ENCODE measurements around the gene PTPRG. TPM values are rescaled to one million over a fixed set of nuclear protein-coding genes. Genes with fewer than 3 reads are reported as not detected.

Gene PTPRG
- polyA plus RNA-seq, 3 donors, result not detected

DNA sequence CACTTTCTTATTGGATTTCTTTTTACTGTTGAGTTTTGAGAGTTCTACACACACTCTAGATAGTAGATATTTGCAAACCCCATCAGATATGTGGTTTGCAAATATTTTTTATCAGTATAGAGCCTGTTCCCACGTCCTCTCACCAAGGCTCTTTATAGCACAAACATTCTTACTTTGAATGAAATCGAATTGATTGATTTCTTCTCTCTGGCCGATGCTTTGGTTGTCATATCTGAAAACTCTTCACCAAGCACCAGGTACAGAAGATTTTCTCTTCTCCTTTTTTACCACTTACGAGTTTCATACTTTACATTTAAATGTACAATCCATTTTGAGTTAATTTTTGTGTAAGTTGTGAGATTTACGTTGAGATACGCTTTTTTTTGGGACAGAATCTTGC lies 163.4 kb downstream of the PTPRG start:
- WGBS (ENCODE audit: insufficient coverage), result no CpG with 5 or more reads among the region's 6 CpGs

DNA sequence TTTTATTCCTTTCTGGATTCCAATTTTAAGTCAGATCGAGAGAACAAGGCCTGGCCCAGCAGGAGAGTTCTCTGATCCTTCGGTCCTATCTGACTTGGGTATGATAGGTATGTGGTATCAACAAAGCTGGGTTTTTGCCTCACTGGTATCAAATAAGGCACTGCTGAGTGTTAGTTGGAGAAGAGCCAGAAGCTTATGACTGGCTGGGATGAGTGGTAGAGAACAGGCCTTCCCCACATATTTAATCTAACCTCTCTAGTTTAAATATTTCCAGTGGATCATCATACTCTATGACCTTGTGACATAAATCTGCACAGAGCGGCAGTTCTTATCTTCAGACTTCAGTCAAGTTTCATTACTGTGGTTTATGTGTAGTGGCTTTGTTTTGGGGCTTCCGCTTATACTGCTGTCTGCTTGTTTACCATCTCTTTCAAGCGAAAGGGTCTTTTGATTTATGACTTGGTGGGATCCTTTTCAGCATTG lies 164.5 kb downstream of the PTPRG start:
- intact Hi-C loops (cut with micrococcal nuclease), result no loop called here
- no peak overlapping the region for H3K27ac Mint-ChIP-seq
- H3K4me1 Mint-ChIP-seq, result no peaks in the 10 kb centered on the region
- Histone ChIP-seq H3K36me3 (replicated peaks in 1 of 2; ENCODE audit: control insufficient read depth in 1 of 2, insufficient read depth in 2 of 2, low read length in 2 of 2) (no peaks in the 10 kb centered on the region), H3K9ac (ENCODE audit: insufficient read depth, low read length, poor library complexity, severe bottlenecking) (no peak overlapping the region), H3K27ac (ENCODE audit: low read depth in 1 of 2, low read length in 2 of 2) (no peak overlapping the region), H3K9me3 (replicated peaks in 1 of 2; ENCODE audit: control insufficient read depth in 1 of 2, insufficient read depth in 1 of 2, low read length in 2 of 2) (peaks cover 2 to 5% of the 10 kb centered on the region in 2 donors), H3K79me2 (ENCODE audit: insufficient read depth, low read length) (no peaks in the 10 kb centered on the region), H3K27me3 (ENCODE audit: control insufficient read depth in 2 of 2, insufficient read depth in 2 of 2, low read length in 2 of 2) (no peaks in the 10 kb centered on the region), H3K4me3 (replicated peaks in 1 of 3; ENCODE audit: low read depth in 2 of 3, low read length in 3 of 3) (no peak overlapping the region), H2AFZ (ENCODE audit: insufficient read depth, low read depth, low read length, poor library complexity, severe bottlenecking) (no peak overlapping the region), H3K4me1 (ENCODE audit: control insufficient read depth in 1 of 2, insufficient read depth in 2 of 2, low read length in 2 of 2) (no peaks in the 10 kb centered on the region), H3K4me2 (replicated peaks; ENCODE audit: extremely low read depth, low read length, poor library complexity, severe bottlenecking) (no peak overlapping the region), H4K20me1 (ENCODE audit: insufficient read depth, low read length) (no peaks in the 10 kb centered on the region)
- DNase-seq, result no peak
- peaks cover 1 to 12% (median 6%) of the 10 kb centered on the region in 7 donors for H3K9me3 Mint-ChIP-seq
- H3K27me3 Mint-ChIP-seq (ENCODE audit: low read depth in 3 of 3), result peaks cover 0 to 3% (median 0%) of the 10 kb centered on the region in 3 donors
- H3K4me3 Mint-ChIP-seq, result no peak overlapping the region
- H3K36me3 Mint-ChIP-seq, result no peaks in the 10 kb centered on the region
- WGBS (ENCODE audit: insufficient coverage), result no CpG with 5 or more reads among the region's 5 CpGs
- TF ChIP-seq, protein P1, sequence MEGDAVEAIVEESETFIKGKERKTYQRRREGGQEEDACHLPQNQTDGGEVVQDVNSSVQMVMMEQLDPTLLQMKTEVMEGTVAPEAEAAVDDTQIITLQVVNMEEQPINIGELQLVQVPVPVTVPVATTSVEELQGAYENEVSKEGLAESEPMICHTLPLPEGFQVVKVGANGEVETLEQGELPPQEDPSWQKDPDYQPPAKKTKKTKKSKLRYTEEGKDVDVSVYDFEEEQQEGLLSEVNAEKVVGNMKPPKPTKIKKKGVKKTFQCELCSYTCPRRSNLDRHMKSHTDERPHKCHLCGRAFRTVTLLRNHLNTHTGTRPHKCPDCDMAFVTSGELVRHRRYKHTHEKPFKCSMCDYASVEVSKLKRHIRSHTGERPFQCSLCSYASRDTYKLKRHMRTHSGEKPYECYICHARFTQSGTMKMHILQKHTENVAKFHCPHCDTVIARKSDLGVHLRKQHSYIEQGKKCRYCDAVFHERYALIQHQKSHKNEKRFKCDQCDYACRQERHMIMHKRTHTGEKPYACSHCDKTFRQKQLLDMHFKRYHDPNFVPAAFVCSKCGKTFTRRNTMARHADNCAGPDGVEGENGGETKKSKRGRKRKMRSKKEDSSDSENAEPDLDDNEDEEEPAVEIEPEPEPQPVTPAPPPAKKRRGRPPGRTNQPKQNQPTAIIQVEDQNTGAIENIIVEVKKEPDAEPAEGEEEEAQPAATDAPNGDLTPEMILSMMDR (IDR thresholded peaks at IDR 0.05), result no peak

More for the DNA sequence above, 163.4 kb downstream of the PTPRG start:
- Histone ChIP-seq H3K4me3 (replicated peaks in 1 of 3; ENCODE audit: low read depth in 2 of 3, low read length in 3 of 3) (no peak overlapping the region), H3K9me3 (replicated peaks in 1 of 2; ENCODE audit: control insufficient read depth in 1 of 2, insufficient read depth in 1 of 2, low read length in 2 of 2) (peaks cover 2 to 5% of the 10 kb centered on the region in 2 donors), H3K9ac (ENCODE audit: insufficient read depth, low read length, poor library complexity, severe bottlenecking) (no peak overlapping the region), H3K4me2 (replicated peaks; ENCODE audit: extremely low read depth, low read length, poor library complexity, severe bottlenecking) (no peak overlapping the region), H3K79me2 (ENCODE audit: insufficient read depth, low read length) (no peaks in the 10 kb centered on the region), H3K27ac (ENCODE audit: low read depth in 1 of 2, low read length in 2 of 2) (no peak overlapping the region), H3K27me3 (ENCODE audit: control insufficient read depth in 2 of 2, insufficient read depth in 2 of 2, low read length in 2 of 2) (no peaks in the 10 kb centered on the region), H3K4me1 (ENCODE audit: control insufficient read depth in 1 of 2, insufficient read depth in 2 of 2, low read length in 2 of 2) (no peaks in the 10 kb centered on the region), H4K20me1 (ENCODE audit: insufficient read depth, low read length) (no peaks in the 10 kb centered on the region), H2AFZ (ENCODE audit: insufficient read depth, low read depth, low read length, poor library complexity, severe bottlenecking) (no peak overlapping the region), H3K36me3 (replicated peaks in 1 of 2; ENCODE audit: control insufficient read depth in 1 of 2, insufficient read depth in 2 of 2, low read length in 2 of 2) (no peaks in the 10 kb centered on the region)
- TF ChIP-seq, protein P1 (IDR thresholded peaks at IDR 0.05), result no peak
- Mint-ChIP-seq H3K27me3 (ENCODE audit: low read depth in 3 of 3) (peaks cover 0 to 2% (median 0%) of the 10 kb centered on the region in 3 donors), H3K27ac (no peak overlapping the region), H3K4me3 (no peak overlapping the region), H3K36me3 (no peaks in the 10 kb centered on the region), H3K4me1 (no peaks in the 10 kb centered on the region), H3K9me3 (peaks cover 1 to 12% (median 8%) of the 10 kb centered on the region in 7 donors)
- intact Hi-C loops (cut with micrococcal nuclease), result no loop called here
- DNase-seq, result no peak
